Panc1 (cell line): Measurements from ENCODE around the gene GATAD2B. TPM values are rescaled to one million over a fixed set of nuclear protein-coding genes. Genes with fewer than 3 reads are reported as not detected.

ENCODE experiments used
- ATAC-seq: fragments of 200-7000 bp; cut with Tn5 transposase; 2 replicates; pipeline ENCODE4 v1.9.1; 2020; ENCODE audit warnings: mild to moderate bottlenecking, moderate library complexity
- BruUV-seq: library from RNA; stranded (reverse); fragments of 400-500 nt; replicated peaks from 2 replicates; lab custom pipeline; 2021; lab: Mats Ljungman, UMichigan
- CTCF ChIA-PET: fragments of 300-600 bp; sonication (Branson Sonifier 250); formaldehyde crosslinking; loops from one replicate; lab custom pipeline; 2022; ENCODE audit warnings: antibody characterized with exemption; lab: Charles Lee
- POLR2A ChIA-PET: fragments of 300-600 bp; sonication (Branson Sonifier 250); formaldehyde crosslinking; loops from one replicate; lab custom pipeline; 2022; ENCODE audit warnings: antibody characterized with exemption; lab: Charles Lee
- DNase-seq: peaks from one replicate; pipeline ENCODE4 v3.0.0-alpha.2; 2010; ENCODE audit warnings: low read depth, low spot score
- H3K27ac ChIP-seq: 2 replicates; pipeline ENCODE4 v1.5.1; 2011; ENCODE audit warnings: mild to moderate bottlenecking, low read length, inconsistent platforms
- H3K27me3 ChIP-seq: fragments of 200-500 bp; sonication (Bioruptor generic); 2 replicates; pipeline ENCODE4 v1.6.0; 2014; ENCODE audit warnings: low read length, inconsistent platforms; ENCODE audit not compliant: control insufficient read depth, insufficient read depth
- H3K36me3 ChIP-seq: fragments of 200-500 bp; sonication (Bioruptor generic); 2 replicates; pipeline ENCODE4 v1.5.1; 2014; ENCODE audit warnings: inconsistent platforms, mild to moderate bottlenecking, low read length, moderate library complexity; ENCODE audit not compliant: control insufficient read depth, insufficient read depth
- H3K4me1 ChIP-seq: 2 replicates; pipeline ENCODE4 v1.5.1; 2011; ENCODE audit warnings: inconsistent platforms, mild to moderate bottlenecking, low read length, moderate library complexity; ENCODE audit not compliant: control insufficient read depth, insufficient read depth
- H3K4me3 ChIP-seq, 2 experiments: 2 replicates each; pipeline ENCODE4 v1.5.1; 2011 to 2012; ENCODE audit warnings: low read depth in 2 of 2, low read length in 2 of 2, mild to moderate bottlenecking in 2 of 2, inconsistent platforms in 1 of 2, moderate library complexity in 1 of 2
- H3K9me3 ChIP-seq: fragments of 200-500 bp; sonication (Bioruptor generic); 2 replicates; pipeline ENCODE4 v1.5.1; 2014; ENCODE audit warnings: low read depth, mild to moderate bottlenecking, inconsistent platforms, low read length, moderate library complexity; ENCODE audit not compliant: control insufficient read depth, insufficient read depth
- CTCF ChIP-seq: fragments of 450-650 bp; IDR thresholded peaks from 2 replicates; pipeline ENCODE4 v1.5.1; 2017; ENCODE audit warnings: mild to moderate bottlenecking
- POLR2AphosphoS5 ChIP-seq: IDR thresholded peaks from 2 replicates; pipeline ENCODE4 v1.6.1; 2012; ENCODE audit warnings: mild to moderate bottlenecking, low read depth, low read length, moderate library complexity
- REST ChIP-seq, 2 experiments: IDR thresholded peaks; 2 replicates each; pipeline ENCODE4 v1.6.1; 2011 to 2012; ENCODE audit warnings: low read depth in 2 of 2, control low read depth in 1 of 2, low read length in 1 of 2, mild to moderate bottlenecking in 1 of 2, moderate library complexity in 1 of 2; ENCODE audit not compliant: insufficient read depth in 1 of 2
- SIN3A ChIP-seq: IDR thresholded peaks from 2 replicates; pipeline ENCODE4 v1.6.1; 2012; ENCODE audit warnings: low read depth, mild to moderate bottlenecking, low read length, moderate library complexity, borderline replicate concordance; ENCODE audit not compliant: insufficient read depth
- TCF7L2 ChIP-seq: IDR thresholded peaks from 2 replicates; pipeline ENCODE4 v1.6.1; 2011; ENCODE audit warnings: mild to moderate bottlenecking, low read depth, low read length, inconsistent platforms
- in situ Hi-C: cut with HindIII; loops from 2 replicates; pipeline ENCODE4 v1.10.0; 2016; ENCODE audit warnings: low sequenced_read_pairs, low pct_unique_long_range_greater_than_20kb
- intact Hi-C: fragments of 100-400 bp; cut with micrococcal nuclease; formaldehyde crosslinking; loops from one replicate; pipeline ENCODE4 v1.10.0; 2022; ENCODE audit not compliant: unreplicated experiment
- total RNA-seq: library from RNA; stranded (reverse); gene quantifications from one replicate; pipeline ENCODE4 v1.2.1, GENCODE V29; 2021; ENCODE audit not compliant: unreplicated experiment

The GATAD2B gene
- total RNA-seq, 1 experiment from 2014 or later: 47.2 TPM

- peak; percentile 83 for ATAC-seq
- TF ChIP-seq POLR2AphosphoS5: 0 out of 2 replicates have a peak, but pooled peaks have one; percentile 35
- TF ChIP-seq REST (IDR thresholded peaks at IDR 0.05; ENCODE audit: insufficient read depth in 1 of 2, low read depth in 2 of 2, low read length in 1 of 2): no peak
- TF ChIP-seq SIN3A: peak; percentile 57; the same call in 1 of the 2 replicates
- peaks cover 14% of the 10 kb centered on the region for H3K4me1 ChIP-seq
- intact Hi-C loops: no loop called here
- no peaks in the 10 kb centered on the region for H3K27me3 ChIP-seq
- no peak for DNase-seq
- no peaks in the 10 kb centered on the region; the same call in none of the 2 replicates for H3K36me3 ChIP-seq
- ChIA-PET POLR2A (interaction anchor here (0.6 to 0.7 kb wide), 2 partner anchors 13 to 51 kb away, joined by 3 to 8 read pairs; no protein-coding TSS in a partner anchor), CTCF (interaction anchor here (0.5 to 1.1 kb wide), 8 partner anchors 21 to 1304 kb away, joined by 4 to 12 read pairs (median 6); partner anchors contain the start of gene GATAD2B)
- no TSS peak for BruUV-seq
- no peaks in the 10 kb centered on the region for H3K9me3 ChIP-seq
- H3K4me3 ChIP-seq: peak overlapping the region; percentile 77 to 78
- in situ Hi-C loops: no loop called here
- H3K27ac ChIP-seq: peak overlapping the region; percentile 78
These were observed 23.2 kb upstream of the GATAD2B start for GRCh38 chr1:153945795-153946621.

GRCh38 chr1:153945131-153945794 lies 22.5 kb upstream of the GATAD2B start:
- Histone ChIP-seq H3K27ac (peak overlapping the region; percentile 78), H3K36me3 (no peaks in the 10 kb centered on the region; the same call in 1 of the 2 replicates), H3K27me3 (no peaks in the 10 kb centered on the region), H3K4me1 (peaks cover 14% of the 10 kb centered on the region), H3K4me3 (peak overlapping the region; percentile 77 to 78), H3K9me3 (no peaks in the 10 kb centered on the region)
- POLR2A ChIA-PET: no interaction called here
- in situ Hi-C loops (no loop called here), intact Hi-C loops (no loop called here)
- no peak for TF ChIP-seq POLR2AphosphoS5
- TF ChIP-seq TCF7L2: no peak
- no peak for TF ChIP-seq SIN3A
- BruUV-seq: no TSS peak
- no peak for DNase-seq
- ATAC-seq: peak; percentile 20
- CTCF ChIA-PET: interaction anchor here (0.6 to 1.1 kb wide), 2 partner anchors 42 to 434 kb away, joined by 4 to 7 read pairs; no protein-coding TSS in a partner anchor

GRCh38 chr1:153944827-153945117 lies 22.0 kb upstream of the GATAD2B start:
- POLR2A ChIA-PET: no interaction called here
- intact Hi-C loops (no loop called here), in situ Hi-C loops (no loop called here)
- Histone ChIP-seq H3K4me1 (peaks cover 14% of the 10 kb centered on the region), H3K9me3 (no peaks in the 10 kb centered on the region), H3K36me3 (no peaks in the 10 kb centered on the region; the same call in 1 of the 2 replicates), H3K27ac (peak overlapping the region; percentile 78), H3K4me3 (peak overlapping the region in 1 of 2 experiments; percentile 77; a peak in 2 of 4 replicates), H3K27me3 (no peaks in the 10 kb centered on the region)
- ATAC-seq (no peak), DNase-seq (no peak)
- TF ChIP-seq TCF7L2 (no peak), POLR2AphosphoS5 (no peak), CTCF (no peak), SIN3A (no peak), REST (IDR thresholded peaks at IDR 0.05; ENCODE audit: insufficient read depth in 1 of 2, low read depth in 2 of 2, low read length in 1 of 2) (no peak)
- no TSS peak for BruUV-seq
- CTCF ChIA-PET: no interaction called here
